CD4-positive, alpha-beta T cell treated with Interleukin-17A for 1 hour (primary cell): Measurements from ENCODE around the gene PPARD.
"Not testable (repeated sequence)": the region's sequence is repeated elsewhere in the genome, so short reads cannot be mapped to it uniquely, and the experiment has no call there.

ENCODE experiments used
- DNase-seq: peaks from one replicate; pipeline ENCODE4 v3.0.0-alpha.2; 2020

Gene PPARD

DNA sequence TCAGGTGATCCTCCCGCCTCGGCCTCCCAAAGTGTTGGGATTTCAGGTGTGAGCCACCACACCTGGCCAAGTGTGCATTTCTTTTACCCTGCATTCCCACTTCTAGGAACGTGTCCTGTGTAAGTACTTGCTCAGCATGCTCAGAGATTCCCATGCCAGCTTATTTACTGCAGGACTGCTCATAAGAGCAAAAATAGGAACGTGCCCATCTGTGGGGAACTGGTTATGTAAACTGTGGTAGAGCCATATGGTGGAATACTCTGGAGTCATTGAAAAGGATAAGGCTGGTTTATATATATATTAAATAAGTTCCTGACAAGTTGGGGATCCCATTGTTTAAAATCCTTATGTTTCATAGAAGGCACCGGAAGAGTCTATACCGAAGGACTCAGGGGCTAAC lies 71.6 kb downstream of the PPARD start:
- no peak for DNase-seq

DNA sequence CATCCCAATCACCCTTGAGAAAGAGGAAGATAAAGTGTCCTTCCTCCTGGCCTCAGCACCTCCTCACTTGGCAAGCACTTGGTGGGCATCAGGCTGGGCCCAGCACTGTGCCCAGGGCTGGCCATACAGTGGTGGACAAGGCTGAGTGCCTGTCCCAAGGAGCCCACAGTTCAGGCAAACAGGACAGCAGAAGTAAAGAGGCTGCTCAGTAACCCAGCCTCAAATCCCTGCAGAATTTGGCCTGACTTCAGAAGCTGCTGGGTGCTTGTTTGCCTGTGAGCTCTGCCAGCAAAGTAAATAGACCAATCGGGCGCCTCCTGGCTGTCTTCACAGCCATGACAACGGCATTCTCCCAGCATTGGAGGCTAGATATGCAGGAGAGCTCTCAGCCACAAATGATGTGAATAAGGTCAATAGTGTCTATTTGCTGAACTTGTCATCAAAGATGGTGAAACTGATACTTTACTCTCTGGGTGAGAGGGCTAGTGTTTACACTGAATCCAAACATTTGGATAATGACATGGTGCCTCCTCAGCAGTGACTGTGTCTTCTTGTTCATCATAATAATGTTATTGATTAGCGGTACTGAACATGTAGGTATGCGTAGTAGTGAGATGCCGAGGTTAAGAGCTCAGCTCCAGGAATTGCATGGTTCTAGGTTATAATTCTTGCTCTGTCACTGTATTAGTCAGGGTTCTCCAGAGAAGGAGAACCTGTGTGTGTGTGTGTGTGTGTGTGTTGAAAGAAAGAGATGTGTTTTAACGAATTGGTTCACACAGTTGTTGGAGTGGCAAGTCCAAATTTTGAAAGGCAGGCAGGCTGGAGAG lies 72.9 kb downstream of the PPARD start:
- DNase-seq: peak; percentile 42

DNA sequence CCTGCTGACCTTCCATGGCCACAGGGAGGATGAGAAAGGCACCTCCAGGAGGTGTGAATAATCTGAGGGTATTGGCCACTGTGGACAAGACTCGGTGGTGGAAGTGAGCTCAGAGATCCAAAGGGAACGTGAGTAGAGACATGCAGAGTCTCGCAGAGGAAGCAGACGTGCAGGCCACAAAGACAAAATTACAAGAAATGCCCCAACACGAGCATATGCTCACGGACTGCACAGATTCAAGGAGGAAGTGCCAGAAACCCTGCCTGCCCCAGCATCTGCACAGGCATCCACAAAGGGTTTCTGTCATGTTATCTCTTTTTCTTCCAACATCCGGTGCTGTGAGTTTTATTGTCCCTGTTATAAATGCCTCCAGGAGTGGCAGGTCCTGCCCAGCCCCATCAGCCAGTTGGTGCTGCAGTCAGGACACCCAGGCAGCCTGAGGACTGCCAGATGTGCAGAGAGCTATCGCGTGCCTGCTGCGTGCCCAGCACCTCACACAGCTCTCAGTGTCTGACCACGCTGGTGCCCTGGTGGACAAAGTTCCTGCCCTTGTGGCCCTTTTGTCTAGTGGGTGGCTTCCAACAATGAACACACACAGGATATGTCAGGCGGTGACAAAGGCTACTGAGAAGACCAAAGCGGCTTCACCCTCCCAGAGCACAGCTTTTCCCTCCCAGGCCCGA lies 75.8 kb downstream of the PPARD start:
- no peak for DNase-seq

DNA sequence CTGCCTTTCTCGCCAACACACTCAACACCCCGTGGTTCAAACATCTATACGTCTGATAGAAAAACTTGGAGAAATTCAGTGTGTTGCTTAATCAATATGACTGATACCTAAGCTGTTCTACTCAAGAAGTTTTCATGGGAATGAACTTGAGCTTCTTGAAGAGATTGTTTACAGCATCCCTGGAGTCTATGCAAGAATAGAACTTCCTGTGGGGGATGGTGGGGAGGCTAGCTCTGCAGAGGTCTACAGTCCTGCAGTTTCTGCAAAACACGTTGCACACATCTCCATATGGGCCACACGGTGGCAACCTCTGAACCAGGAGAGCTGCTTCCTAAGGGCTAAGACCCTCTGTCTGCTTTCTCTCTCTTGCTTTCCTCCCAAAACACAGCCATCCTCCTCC lies 77.1 kb downstream of the PPARD start:
- DNase-seq: peak; percentile 10

DNA sequence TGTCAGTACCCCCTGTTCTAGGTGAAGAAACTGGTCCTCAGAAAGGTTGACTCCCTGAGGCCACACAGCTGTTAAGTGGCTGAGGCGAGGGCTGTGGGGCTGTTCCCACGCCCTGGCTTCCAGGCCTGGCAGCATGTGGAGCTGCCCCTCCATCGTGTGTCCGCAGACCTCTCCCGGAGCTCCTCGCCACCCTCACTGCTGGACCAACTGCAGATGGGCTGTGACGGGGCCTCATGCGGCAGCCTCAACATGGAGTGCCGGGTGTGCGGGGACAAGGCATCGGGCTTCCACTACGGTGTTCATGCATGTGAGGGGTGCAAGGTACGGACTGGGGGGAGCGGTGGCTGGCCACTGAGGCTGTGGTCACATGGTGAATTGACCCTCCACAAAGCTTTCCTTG lies 77.6 kb downstream of the PPARD start:
- no peak for DNase-seq

DNA sequence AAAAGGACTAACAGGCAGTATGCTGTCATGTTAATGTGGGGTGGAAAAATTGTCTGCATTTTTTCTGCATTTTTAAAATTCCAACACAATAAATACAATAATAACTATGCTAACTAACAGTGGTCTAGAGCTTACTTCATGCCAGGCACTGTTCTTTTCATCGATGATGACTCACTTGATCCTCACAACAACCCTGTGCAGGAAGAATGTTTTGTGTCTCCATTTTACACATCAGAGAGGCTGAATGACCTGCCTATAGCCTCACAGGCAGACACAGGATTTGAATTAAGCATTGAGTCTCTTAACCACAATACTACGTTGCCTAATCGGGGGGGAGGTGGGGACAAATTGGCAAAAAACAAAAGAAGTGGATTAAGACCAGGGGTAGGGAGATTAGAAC lies 82.9 kb downstream of the PPARD start:
- no peak for DNase-seq

DNA sequence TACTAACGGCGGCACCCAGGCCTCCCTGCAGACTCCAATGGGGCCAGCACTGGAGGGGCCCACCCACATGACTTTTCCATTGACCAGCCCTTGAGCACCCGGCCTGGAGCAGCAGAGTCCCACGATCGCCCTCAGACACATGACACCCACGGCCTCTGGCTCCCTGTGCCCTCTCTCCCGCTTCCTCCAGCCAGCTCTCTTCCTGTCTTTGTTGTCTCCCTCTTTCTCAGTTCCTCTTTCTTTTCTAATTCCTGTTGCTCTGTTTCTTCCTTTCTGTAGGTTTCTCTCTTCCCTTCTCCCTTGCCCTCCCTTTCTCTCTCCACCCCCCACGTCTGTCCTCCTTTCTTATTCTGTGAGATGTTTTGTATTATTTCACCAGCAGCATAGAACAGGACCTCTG lies 83.7 kb downstream of the PPARD start:
- DNase-seq: no peak

DNA sequence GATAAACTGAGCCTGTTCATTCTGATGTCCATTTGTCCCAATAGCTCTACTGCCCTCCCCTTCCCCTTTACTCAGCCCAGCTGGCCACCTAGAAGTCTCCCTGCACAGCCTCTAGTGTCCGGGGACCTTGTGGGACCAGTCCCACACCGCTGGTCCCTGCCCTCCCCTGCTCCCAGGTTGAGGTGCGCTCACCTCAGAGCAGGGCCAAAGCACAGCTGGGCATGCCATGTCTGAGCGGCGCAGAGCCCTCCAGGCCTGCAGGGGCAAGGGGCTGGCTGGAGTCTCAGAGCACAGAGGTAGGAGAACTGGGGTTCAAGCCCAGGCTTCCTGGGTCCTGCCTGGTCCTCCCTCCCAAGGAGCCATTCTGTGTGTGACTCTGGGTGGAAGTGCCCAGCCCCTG lies 85.1 kb downstream of the PPARD start:
- no peak for DNase-seq

DNA sequence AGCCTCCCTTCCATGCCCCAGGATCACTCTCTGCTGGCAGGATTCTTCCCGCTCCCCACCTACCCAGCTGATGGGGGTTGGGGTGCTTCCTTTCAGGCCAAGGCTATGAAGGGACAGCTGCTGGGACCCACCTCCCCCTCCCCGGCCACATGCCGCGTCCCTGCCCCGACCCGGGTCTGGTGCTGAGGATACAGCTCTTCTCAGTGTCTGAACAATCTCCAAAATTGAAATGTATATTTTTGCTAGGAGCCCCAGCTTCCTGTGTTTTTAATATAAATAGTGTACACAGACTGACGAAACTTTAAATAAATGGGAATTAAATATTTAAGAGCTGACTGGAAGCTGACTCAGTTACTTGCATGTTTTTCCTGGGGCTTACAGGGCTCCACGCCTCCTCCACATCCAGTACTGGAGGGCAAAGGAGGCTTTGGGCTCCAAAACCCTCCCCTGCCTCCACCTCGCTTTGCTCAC lies 85.5 kb downstream of the PPARD start:
- no peak for DNase-seq

DNA sequence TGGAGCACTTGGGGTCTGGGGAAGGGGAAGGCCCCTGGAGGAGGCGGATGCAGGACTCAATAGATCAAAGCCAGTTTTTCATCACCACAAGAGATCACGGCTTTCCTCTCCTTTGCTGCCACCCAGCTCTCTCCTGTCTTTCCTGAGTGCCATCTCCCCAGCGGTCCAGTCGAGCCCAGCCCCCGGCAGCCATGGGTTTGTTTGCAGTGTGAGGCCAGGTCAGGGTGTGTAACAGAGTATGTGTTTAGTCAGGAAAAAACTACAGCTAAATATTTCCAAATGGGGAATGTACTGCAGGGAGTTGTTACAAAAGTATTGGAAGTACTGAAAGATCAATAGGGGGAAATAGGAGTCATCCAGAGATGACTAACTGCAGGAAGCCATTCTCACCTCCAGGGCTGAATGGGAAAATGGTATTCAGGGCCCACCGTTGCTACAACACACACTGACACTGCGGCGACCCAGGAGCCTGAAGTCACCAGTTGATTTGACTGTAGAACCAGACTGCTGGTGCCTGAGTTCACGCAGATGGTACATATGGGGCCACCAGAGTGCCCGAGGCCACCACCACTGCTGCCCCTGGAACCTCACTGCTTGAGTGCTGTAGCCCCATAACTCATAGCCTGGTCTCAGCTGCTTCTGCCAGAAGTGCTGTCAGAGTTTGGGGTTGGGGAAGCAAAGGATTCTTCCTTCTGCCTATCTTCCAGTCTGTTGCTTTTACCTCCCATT lies 86.2 kb downstream of the PPARD start:
- DNase-seq: no peak

DNA sequence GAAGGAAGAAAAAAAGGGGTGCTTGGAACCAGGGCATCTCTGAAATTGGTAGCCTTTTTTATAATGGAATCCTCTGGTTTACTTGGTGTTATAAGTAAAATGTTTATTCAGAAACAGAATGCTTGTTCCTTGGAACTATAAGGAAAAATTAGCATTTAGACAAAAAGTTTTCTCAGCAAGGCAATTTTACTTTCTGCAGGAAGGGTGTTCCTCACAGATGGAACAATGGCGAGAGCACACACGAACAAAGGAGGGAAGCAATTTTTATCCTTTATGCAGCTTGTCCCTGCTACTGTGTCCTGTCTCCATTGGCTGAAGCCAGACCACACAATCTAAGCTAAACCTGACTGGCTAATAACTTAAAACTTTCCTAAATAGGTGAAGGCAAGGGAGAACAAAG lies 87.1 kb downstream of the PPARD start:
- no peak for DNase-seq

DNA sequence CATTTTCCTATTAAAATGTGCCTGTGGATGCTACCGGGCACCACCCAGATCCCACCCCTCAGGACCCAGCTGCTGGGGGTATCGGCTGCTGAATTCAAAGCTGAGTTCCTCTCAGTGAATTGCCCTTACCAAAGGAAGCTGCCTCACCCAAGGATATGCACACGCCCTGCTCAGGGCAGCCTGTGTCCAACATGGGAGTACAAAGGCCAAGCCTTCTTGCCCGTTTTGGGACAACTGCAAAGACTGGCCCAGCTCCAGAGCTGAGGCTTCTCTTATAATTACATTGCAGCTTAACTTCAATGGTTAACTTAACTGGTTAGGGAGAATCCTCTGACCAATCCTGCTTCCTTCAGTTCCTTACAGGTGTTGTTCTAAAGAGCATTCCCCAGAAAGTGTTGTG lies 89.9 kb downstream of the PPARD start:
- no peak for DNase-seq

DNA sequence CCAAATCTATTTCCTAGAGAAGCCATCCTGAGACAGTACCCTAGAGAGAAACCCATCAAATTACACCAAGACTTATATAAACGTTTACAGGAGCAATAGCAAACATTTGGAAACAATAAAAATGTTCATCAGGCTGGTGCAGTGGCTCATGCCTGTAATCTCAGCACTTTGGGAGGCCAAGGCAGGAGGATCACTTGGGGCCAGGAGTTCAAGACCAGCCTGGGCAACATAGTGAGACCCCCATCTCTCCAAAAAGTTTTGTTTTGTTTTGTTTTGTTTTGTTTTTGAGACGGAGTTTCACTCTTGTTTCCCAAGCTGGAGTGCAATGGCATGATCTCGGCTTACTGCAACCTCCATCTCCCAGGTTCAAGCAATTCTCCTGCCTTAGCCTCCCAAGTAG lies 90.3 kb downstream of the PPARD start:
- not testable (repeated sequence) for DNase-seq

DNA sequence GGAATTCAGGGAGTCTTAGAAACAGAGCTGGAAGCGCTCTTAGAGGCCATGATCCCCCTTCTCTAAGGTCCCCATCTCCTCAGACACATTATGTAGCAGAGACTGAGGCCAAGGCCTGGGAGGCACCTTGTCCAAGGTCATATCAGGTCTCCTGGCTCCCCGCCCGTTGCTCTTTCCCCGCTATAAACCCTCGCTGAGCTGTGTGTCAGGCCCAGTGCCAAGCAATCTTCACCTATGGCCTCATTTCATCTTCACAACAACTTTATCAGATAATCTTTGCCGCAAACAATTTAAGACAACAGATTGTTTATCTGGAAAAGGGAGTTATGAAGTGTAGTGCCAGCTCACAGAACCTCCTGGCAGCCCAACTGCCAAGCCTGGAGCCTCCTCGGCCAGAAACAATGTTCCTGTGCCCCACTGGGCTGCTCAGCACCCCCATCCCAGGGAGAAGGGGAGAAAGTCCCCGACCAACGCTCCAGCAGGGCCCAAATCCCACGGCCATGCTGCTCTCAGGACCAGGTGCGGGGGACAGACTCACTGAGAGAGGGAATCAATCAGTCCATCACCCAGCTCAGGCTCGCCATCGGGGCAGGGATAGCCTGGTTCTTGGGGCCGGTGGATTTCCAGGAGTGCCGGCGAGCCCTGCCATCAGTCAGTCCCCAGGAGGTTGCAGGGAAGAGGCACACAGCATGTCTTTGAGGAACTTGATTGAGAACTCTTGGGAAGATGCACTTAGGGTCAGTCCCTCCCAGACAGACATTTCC lies 92.9 kb downstream of the PPARD start:
- no peak for DNase-seq

DNA sequence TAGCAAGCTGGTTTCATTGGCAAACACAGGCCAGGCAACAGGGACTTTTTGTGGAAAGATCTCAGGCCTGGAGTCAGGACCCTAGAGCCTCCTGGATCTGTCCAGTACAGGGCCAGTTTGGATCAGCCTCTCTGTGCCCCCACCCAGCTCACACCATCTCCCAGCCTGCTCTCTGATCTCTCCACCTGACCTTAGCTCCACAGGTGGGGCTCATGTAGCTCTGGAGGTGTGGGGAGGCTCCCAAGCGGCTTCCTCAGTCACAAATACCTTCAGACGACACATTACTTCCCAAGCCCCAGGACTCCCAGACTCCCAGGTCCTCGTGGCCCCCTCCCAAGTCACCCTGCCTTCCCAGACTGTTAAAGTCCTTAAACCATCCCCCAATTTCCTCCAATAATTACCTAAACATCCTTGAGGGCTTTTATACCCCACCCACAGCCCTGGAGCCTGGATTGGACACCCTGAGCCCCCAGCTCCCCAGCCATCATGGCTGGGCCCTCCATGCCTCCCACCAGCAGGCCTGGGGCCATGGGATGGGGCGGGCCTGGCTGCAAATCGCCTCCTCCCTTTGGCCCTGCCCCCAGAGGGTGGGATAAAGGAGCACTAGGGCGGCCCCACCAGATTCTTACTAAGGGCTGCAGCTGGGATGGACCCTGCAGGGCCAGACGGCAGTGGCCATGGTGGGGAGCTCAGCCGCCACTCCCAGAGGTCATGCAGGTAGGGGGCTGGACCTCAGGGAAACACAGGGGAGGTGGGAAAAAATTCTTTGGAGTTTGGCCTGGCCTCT lies 93.9 kb downstream of the PPARD start:
- DNase-seq: no peak

DNA sequence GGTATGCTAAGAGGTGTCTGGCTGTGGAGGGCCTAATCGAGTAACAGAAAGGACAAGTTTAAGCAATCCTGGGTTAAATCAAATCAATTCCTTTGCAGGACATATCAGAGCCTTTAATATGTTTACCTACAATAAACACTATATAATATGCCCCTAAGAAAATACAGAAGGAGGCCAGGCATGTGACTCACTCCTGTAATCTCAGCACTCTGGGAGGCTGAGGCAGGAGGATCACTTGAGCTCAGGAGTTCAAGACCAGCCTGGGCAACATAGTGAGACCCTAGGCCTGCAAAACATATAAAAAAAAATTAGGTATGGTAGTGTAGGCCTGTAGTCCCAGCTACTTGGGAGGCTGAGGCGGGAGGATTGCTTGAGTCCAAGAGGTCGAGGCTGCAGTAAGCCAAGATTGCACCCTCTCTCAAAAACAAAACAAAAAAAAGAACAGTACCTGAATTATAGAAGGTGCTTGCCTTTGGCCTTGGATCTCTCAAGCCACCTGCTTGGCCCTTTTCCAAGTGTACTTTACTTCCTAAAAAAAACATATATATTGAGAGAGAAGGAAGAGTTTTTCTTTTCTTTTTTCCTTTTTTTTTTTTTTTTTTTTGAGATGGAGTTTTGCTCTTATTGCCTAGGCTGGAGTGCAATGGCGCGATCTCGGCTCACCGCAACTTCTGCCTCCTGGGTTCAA lies 96.2 kb downstream of the PPARD start:
- DNase-seq: not testable (repeated sequence)

DNA sequence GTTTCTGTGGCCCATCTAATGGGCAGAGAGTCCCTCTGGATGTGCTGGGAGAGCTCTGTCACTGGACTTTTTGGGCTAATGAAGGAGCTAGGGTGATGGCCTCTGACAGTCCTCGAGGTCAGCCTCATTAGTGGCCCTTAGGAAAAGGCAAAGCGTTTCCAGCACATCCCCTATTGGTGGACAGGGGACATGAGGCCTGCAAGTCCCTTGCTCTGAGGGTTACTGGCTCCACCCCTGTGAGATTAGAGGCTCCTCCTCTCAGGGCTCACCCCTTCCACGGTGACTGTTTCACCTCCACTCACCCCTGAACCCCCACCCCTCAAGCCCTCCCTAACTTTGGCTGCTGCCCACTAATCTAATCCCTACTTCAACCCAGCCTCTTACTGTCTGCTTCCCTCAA lies 97.0 kb downstream of the PPARD start:
- no peak for DNase-seq

DNA sequence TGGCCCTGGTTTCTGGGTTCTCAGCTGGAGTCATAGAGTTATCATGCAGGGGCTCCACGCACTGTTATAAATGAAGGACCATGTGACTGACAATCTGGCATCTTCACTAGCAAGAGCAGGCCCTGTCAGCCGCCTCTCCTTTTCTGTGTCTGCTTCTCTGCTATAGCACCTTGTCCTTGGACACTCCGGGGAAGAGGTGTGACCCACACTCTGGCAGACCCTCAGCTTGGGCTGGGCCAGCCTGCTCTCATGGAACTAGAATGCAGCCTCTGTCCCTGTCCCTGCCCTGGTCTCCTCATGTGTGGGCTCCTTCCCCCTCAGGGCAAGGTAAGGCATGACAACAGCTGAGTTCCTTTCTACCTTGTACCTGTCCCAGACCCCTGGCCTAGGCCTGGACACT lies 98.8 kb downstream of the PPARD start:
- DNase-seq: no peak

DNA sequence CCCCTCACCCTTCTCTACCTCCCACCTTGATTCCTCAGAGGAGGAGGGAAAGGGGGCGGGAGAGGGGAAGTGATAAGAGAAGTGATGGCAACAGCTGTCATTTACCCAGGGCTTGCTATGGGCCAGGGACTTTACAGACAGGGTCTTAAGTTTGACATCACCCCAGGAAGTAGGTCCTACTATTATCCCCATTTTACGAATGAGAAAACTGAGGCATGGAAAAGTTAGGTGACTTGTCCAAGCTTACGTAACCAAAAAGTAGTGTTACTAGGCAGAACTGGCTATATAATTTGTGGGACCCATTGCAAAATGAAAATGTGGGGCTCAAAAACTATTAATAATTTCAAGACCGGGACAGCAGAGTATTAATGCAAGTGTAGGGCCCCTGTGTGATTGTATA lies 99.3 kb downstream of the PPARD start:
- no peak for DNase-seq

DNA sequence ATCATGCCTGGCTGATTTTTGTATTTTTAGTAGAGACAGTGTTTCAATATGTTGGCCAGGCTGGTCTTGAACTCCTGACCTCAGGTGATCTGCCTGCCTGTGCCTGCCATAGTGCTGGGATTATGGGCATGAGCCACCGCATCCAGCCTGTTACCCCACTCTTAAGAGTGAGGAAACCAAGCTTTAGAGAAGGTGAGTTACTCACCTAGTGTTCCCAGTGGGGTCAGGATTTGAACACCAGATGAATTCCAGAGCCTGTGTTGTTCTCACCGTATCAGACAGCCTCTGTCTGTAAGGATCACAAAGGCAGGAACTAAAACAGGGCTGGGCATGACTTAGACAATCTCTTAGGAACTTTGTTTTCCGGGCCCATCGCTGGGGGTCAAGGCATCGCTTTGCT lies 100.3 kb downstream of the PPARD start:
- no peak for DNase-seq

DNA sequence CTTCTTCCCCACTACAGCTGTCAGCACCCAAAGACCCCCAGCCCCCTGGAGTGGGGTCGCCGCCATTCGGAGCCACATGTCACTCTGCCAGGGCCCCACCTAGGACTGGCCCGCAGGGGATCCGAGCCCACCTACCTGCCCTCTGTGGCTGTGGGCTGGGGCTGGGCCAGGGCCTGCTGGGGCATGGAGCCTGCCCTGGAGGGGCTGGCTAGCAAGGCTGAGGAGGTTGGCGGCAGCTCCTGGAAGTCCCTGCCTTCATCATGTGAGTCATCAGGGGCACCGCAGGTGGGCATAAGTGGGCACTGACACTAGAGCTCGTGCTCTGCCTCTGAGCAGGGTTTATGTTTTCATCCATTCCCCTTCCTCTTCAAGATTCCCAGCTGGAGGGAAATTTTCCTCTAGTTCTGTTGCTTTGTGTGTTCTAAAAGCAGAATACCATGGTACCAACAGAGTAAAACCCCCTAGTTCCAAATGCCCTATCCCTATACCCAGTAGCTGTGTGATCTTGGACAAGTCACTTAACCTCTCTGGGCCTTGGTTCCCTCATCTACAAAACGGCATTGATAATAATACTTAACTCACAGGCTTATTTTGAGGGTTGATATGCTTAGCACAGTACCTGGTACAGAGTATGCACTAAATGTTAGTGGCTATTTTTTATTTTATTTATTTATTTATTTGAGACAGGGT lies 101.1 kb downstream of the PPARD start:
- no peak for DNase-seq
